Erythroblast (primary cell): ENCODE measurements around the gene DONSON.

ENCODE experiments used
- GATA1 ChIP-seq: IDR thresholded peaks from 2 replicates; pipeline ENCODE4 v1.6.1; 2011; ENCODE audit warnings: low read depth, mild to moderate bottlenecking, control low read depth, low read length, moderate library complexity
- POLR2A ChIP-seq: IDR thresholded peaks from 2 replicates; pipeline ENCODE4 v1.6.1; 2011; ENCODE audit warnings: mild to moderate bottlenecking, low read length

GRCh38 chr21:33541756-33542639, 46.5 kb downstream of the DONSON start, which contains the start of gene GART:
- no peak for TF ChIP-seq POLR2A
- TF ChIP-seq GATA1, result no peak
